ENCODE measurements around the gene ADGRB2. TPM values are rescaled to one million over a fixed set of nuclear protein-coding genes. Genes with fewer than 3 reads are reported as not detected.
A peak's percentile ranks its signal among the peaks of the same experiment; 100 is the strongest.

The ADGRB2 gene
- total RNA-seq, 4 donors from 2014 or later: 0.77 to 31.0 (median 3.7) TPM; not detected in 1

DNA sequence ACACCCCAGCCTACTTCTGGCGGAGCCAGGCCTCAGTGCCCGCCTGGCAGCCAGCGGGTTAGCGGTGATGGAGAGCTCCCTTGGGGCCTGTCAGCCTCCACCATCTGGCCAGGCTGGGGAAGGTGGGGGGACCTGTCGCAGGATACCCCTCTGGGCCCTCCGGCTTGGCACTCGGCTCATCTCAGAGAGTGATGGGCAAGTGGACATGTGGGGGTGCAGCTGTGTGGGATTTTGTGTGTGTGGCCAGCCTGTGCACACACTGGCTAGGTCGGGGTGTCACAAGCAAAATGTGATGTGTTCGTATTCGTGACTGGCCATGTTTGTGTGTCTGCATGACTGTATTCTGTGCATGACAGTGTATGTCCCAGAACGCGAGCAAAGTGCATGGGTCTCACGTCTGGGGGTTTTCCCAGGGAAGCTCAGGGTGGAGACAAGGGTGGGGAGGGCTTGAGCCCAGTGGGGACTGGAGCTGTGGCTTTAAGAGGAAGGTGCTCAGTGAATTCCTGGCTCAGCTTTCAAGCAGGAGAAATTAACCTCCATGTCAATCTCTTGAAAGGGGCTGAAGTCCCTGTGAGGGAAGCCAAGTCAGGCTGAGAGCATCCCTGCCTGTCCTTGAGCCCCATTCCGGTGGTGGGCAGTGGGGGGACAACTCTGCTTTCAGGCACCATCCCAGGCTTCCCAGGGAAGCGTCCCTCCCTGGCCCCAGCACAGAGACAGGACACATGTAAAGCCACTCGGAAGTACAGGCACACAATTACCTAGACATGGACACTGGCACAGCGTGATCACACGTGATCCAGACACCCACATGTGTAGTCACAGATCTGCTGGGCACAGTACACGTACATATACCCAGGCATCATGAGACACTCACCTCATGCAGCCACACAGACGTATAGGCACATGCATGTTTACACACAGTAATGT lies 21.1 kb upstream of the ADGRB2 start:
- intact Hi-C loops (cut with DNase I; ENCODE audit: low total_unique reads): loop anchor here (5.0 kb wide), 1 partner anchor 118 kb away; no protein-coding TSS in a partner anchor
- H3K27me3 ChIP-seq: no peaks in the 10 kb centered on the region
- TF ChIP-seq POLR2A (IDR thresholded peaks at IDR 0.05) (no peak), CTCF (IDR thresholded peaks at IDR 0.05) (no peak)
- no peaks in the 10 kb centered on the region for H3K36me3 ChIP-seq
- no peaks in the 10 kb centered on the region for H3K4me1 ChIP-seq
- H3K9me3 ChIP-seq: no peaks in the 10 kb centered on the region
- DNase-seq: peak in 1 of 2 donors; percentile 11
- H3K27ac ChIP-seq: no peak overlapping the region
- H3K4me3 ChIP-seq: no peak overlapping the region

GRCh38 chr1:31784356-31785019 lies 20.3 kb upstream of the ADGRB2 start:
- DNase-seq: peak in 1 of 2 donors; percentile 10
- intact Hi-C loops (cut with DNase I; ENCODE audit: low total_unique reads): loop anchor here (5.0 kb wide), 1 partner anchor 117 kb away; no protein-coding TSS in a partner anchor

GRCh38 chr1:31783846-31784245 lies 19.7 kb upstream of the ADGRB2 start:
- H3K4me1 ChIP-seq: no peaks in the 10 kb centered on the region
- intact Hi-C loops (cut with DNase I; ENCODE audit: low total_unique reads): no loop called here
- H3K9me3 ChIP-seq: no peaks in the 10 kb centered on the region
- H3K36me3 ChIP-seq: no peaks in the 10 kb centered on the region
- H3K27ac ChIP-seq: no peak overlapping the region
- TF ChIP-seq POLR2A (IDR thresholded peaks at IDR 0.05) (no peak), CTCF (IDR thresholded peaks at IDR 0.05) (no peak)
- H3K27me3 ChIP-seq: no peaks in the 10 kb centered on the region
- no peak overlapping the region for H3K4me3 ChIP-seq
- DNase-seq: no peak

More at GRCh38 chr1:31784356-31785019, 20.3 kb upstream of the ADGRB2 start:
- no peak overlapping the region for H3K27ac ChIP-seq
- H3K9me3 ChIP-seq: no peaks in the 10 kb centered on the region
- H3K27me3 ChIP-seq: no peaks in the 10 kb centered on the region
- no peaks in the 10 kb centered on the region for H3K36me3 ChIP-seq
- no peaks in the 10 kb centered on the region for H3K4me1 ChIP-seq
- H3K4me3 ChIP-seq: no peak overlapping the region
- TF ChIP-seq POLR2A (IDR thresholded peaks at IDR 0.05) (no peak), CTCF (IDR thresholded peaks at IDR 0.05) (no peak)

DNA sequence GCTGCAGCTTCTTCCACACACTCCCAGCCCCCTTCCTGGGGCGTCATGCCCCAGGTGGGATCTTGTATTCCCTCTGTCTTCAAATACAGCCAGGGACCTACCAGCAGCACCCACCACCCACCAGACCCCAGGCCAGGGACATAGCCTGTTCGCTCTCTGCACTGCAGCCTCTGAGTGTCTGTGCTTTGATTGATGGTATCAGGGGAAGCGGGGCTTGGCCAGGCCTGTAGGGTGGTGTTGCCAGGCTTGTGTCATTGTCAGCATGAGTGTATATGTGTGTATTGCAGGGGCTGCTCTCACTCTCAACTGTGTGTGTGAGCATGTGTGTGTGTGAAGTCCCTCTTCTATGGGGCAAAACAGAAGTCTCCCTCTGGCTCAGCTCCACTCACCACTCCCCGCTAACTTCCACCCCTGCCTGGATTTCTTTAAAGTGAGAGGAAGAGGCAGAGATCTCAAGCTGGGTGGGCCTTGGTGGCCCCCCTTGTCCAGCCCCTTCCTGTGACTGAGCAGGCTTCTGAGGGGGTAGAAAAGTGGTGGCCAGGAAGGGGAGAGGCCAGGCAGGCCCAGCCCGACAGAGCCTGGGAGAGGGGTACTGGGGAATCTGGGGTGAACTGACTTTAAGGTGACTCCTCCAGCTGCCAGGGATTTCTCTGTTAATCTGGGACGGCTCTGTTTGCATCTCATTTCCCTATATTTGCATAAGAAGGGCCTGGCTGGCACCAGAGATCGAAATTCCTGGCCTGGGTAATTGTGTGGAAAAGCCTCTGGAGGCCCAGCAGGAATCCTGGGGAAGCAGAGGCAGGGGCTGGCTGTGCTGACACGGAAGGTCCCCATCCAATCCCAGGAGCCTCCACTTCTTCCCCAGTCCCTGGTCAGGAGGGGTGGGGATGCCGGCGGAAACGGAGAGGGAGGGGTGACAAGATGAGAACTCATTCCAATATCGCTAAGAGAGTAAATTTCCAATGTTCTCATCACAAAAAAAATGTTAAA lies 18.6 kb upstream of the ADGRB2 start:
- intact Hi-C loops (cut with DNase I; ENCODE audit: low total_unique reads): no loop called here
- DNase-seq: no peak
- H3K27me3 ChIP-seq: no peaks in the 10 kb centered on the region
- H3K36me3 ChIP-seq: no peaks in the 10 kb centered on the region
- no peak overlapping the region for H3K27ac ChIP-seq
- no peak overlapping the region for H3K4me3 ChIP-seq
- H3K9me3 ChIP-seq: no peaks in the 10 kb centered on the region
- TF ChIP-seq CTCF (IDR thresholded peaks at IDR 0.05): no peak
- no peaks in the 10 kb centered on the region for H3K4me1 ChIP-seq
